ENCODE data around the gene RLBP1.
"Not testable (repeated sequence)": the region's sequence is repeated elsewhere in the genome, so short reads cannot be mapped to it uniquely, and the experiment has no call there.

RLBP1 gene

DNA sequence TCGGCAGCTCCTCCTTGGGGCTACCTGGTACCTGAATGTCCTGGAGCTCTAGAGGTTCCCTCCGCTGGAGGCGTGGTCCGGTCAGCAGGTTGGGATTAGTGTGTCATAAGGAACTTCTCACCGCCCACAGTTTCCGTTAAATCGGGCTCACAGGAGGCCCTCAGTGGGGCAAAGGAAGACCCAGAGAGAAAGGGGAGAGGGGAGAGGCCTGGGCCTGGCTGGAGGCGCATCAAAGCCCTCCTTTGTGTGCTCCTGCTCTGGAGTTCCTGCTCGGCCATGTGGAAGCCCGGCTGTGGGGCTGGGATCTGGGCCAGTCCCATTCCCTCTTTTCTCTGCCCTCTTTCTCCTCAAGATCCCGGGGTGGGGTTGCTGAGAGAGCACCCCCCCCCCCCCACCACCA is at the start of gene RLBP1:
RLBP1 (minus strand) TSS at position 37 of the 400 bp plus-strand sequence. CDS start 2,604 bp downstream, outside the sequence.
- no peak for DNase-seq

DNA sequence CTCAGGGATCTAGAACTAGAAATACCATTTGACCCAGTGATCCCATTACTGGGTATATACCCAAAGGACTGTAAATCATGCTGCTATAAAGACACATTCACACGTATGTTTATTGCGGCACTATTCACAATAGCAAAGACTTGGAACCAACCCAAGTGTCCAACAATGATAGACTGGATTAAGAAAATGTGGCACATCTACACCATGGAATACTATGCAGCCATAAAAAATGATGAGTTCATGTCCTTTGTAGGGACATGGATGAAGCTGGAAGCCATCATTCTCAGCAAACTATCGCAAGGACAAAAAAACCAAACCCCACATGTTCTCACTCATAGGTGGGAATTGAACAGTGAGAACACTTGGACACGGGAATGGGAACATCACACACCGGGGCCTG is 28.8 kb upstream of the RLBP1 start:
- DNase-seq, result not testable (repeated sequence)

DNA sequence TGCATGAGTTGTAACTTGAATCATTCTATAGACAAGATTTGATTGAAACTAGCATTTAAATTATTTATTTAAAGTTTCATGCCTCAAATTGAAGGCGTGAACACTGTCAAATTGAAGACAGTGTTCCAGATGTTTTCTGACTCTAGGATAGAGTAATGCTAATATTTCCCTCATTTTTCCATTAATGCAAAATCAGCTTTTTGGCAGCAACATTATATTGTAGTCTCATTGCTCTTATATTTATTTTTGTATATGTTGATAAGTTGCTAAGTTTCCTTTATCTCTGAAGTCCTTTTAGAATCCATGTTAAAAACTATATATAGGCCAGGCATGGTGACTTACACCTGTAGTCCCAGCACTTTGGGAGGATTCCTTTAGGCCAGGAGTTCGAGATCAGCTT is 27.2 kb upstream of the RLBP1 start:
- no peak for DNase-seq

DNA sequence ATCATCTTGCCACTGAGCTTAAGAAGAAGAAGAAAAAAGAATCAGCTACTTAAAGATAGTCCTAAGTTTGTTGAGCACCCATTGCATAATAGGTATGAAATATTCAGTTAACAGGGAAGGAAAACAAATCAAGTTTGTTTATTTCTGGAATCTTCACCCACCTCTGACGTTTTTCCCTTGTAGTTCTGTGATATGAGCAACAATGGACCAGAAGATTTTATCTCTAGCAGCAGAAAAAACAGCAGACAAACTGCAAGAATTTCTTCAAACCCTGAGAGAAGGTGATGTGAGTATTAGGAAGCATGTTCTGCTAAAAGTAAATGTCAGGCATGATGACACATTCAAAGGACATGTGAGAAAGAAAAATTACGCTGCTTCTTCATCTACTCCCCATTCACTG is 26.1 kb upstream of the RLBP1 start:
- no peak for DNase-seq

DNA sequence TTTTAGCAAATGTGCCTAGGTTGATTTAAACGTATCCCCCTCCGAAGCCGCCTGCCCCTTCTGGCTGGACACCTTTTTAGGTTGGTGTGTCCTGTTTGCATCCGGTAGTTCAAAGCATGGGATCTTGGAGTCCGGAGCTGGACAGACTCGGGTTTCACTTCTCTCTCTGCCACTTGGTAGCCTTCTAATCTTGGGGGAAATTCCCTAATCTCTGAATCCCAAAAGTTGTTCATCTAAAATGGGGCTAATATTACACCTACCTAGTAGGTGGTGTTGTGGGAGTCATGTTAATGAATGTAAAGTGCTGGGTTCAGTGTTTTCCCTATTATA is 23.2 kb upstream of the RLBP1 start:
- DNase-seq, result no peak

DNA sequence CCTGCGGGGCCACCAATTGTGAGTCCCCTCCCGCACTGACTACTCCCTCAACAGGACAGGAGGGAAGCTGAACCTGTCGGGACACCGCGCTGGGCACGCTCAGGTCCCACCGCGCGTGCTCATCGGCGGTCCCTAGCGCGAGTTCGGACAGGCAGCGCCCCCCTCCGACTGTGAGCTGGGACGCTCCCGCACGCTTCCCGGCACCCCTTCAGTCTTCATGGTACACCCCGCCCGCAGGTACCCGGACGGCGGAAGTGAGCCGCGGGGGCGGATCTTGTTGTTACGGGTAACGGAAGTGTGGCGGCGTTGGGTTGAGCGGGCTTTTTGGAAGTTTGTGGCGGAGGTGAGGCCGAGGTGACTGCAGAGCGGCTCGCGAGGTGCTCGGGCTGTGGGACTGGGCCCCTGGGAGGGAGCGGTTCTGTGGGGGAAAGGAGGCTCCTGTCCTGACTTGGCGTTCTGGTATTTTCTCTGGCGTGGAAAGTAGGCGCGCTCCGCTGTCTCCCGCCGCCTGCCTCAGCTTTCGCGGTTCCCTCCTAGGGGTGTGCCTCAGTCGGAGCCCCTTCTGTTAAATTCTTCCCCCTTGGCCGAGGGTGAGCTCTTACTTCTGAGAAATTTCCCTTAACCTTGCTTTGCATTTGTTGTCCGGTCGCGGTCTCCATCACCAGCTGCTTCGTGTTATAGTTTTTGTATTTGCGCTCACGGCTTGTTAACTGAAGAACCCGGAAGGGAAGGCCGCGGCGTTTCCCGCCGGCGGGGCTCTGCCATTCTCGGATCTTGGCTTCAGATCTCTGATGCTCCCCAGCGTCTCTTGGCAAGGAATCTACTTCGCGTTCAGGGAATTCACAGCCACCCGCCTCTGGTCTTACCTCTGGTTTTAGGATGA is 22.6 kb upstream of the RLBP1 start, which contains the start of gene FANCI:
FANCI (plus strand) TSS at position 289 of the 883 bp plus-strand sequence. CDS start 3,669 bp downstream, outside the sequence.
- DNase-seq, result peak; percentile 98

DNA sequence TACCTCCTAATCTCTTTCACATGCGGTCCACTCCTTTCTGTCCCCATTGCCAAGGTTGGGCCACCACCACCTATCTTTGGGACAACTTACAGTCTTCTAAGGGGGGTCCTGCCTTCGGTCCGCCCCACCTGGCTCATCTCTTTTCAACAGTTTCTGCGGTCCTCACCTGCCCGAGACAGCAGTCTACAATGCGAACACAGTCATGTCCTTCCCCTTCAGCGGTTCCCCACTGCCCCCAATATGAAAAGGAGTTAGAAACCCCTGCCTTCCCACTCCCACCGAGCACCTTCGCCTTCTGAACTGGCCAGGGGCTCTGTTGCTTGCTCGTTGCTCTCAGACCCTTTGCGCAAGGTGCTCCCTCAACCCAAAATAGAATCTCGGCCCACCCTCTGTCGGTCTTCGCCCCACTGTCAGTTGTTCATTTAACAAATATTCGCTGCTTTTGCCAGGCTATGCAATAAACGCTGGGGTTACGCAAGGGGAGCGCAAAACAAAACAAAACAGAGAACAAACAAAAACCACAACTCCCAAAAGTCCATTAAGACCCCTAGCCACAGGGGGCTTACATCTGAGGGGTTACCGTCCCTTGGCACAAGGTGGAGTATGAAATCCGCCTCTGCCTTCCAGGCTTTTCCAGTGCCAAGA is 21.8 kb upstream of the RLBP1 start:
- no peak for DNase-seq

DNA sequence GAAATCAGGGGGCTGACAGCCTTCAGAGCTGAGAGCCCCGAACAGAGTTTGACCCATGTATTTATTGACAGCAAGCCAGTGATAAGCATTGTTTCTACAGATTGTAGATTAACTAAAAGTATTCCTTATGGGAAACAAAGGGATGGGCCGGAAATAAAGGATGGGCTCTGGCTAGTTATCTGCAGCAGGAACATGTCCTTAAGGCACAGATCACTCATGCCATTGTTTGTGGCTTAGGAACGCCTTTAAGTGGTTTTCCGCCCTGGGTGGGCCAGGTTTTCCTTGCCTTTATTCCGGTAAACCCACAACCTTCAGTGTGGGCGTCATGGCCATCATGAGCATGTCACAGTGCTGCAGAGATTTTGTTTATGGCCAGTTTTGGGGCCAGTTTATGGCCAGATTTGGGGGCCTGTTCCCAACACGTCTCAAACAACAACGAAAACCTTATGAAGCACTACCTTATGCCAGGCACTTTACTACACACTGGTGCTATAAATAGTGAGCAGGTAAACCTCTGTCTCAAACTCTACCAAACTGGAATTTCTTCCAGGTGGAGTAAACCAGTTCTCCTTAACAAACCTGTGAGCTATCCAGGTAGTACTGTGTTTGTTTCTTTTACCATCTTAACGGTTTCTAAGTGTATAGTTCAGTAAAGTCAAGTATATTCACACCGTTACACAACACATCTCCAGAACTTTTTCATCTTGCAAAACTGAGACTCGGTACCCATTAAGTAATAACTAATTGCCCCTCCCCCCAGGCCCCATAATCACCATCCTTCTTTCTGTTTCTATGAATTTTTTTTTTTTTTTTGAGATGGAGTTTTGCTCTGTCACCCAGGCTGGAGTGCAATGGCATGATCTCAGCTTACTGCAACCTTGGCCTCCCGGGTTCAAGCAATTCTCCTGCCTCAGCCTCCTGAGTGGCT is 18.8 kb upstream of the RLBP1 start:
- DNase-seq, result not testable (repeated sequence)

DNA sequence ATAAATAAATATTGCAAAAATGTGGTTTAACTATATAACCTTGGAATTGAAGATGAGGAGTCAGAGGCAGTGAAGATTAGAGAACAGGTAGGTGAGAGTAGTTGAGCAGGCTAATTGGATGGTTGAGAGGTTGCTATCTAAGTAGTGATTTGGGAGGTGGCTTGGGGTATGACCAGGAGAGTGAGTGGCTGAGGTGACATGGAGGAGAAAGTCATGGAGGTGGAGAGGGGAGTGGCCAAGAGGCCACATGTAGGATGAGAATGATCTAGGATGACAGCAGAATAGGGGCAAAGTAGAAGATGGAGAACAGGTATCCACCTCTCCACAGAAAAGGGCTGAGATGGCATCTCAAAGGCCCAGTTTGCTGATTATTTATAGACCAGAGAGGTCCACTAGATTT is 10.5 kb upstream of the RLBP1 start:
- no peak for DNase-seq

DNA sequence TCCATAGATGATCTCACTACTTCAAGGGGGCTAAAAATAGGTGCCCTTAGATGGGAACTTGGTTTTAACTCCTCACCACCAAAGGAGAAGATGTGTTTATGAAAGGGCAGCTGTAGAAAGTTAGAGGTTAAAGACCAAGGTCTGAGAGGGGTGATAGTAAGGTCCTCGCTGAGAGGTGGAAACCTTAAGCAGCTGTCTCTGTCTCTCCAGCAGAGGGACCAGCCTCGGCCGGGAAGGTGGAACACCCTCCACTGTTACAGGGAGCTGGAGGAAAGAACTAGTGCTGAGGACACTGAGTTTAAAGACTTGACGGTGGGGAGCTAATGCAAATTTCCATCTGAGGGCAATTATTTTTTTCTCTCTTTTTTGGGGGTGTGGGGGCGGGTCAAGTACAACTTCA is 8.9 kb upstream of the RLBP1 start:
- DNase-seq, result no peak

DNA sequence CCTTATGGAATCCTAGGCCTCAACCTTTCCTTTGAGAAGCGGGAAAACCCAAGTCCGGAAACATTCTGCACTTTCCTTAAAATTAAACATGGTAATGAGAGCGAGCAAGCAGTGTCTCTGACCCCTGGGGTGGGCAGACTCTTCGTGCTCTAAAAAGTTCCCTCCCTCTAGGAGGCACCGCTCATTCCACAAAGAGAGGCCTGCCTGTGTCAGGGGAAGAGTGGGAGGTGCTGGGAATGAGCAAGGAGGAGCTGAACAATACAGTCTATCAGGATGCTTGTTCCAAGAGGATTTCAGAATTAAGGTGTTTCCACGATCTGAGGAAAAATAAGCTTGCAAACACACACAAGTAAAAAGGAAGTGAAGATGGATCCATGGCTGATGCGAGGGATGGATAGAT is 6.0 kb upstream of the RLBP1 start:
- DNase-seq, result no peak

DNA sequence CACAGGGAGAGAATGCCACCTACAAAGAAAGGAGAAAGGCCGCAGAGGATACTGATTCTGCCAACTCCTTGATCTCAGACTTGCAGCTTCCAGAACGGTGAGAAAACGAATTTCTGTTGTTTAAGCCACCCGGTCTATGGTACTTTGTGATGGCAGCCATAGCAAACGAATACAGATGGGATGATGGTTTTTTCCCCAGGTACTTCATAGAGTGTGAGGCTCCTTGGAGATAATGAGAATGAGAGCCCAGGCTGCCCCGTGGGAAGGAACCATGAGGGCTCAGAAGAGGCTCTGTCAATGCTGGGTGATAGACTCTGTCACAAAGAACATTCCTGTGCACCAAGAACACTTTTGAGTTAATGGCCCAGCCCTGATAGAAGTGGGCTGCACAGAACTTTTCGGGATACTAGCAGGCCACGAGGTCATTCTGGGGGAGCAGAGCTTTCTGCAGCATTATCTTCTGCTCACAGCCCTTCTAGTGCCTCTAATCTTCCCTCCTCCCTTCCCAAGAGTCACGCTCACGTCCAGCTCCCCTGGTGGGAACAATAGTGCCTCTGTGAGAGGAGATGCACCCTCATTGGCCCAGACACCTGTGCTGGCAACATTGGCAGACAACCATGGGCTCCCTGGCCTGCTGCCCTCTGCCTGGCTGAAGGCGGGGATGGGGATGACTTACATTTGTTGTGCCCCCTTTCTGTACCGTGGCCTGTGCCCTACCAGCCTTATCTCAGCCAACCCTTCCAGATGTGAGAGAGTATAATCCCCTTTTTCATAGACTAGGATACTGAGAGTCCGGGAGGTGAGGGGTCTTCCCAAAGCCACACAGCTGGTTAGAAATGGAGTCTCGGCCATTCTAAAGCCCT is 5.2 kb upstream of the RLBP1 start:
- DNase-seq, result no peak

DNA sequence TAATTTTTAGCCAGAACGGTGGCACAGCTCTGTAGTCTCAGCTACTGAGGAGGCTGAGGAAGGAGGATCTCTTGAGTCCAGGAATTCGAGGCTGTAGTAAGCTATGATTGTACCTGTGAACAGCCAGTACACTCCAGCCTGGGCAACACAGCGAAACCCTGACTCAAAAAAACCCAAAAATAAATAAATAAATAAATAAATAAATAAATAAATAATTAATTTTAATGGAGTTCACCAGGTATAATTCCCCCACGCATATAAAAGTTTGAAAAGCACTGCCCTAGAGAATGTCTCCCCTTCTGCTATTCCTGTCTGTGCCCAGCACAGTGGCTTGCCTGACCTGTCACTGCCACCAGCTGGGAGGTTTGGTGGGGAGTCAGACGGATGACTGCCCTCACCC is 4.2 kb upstream of the RLBP1 start:
- no peak for DNase-seq

DNA sequence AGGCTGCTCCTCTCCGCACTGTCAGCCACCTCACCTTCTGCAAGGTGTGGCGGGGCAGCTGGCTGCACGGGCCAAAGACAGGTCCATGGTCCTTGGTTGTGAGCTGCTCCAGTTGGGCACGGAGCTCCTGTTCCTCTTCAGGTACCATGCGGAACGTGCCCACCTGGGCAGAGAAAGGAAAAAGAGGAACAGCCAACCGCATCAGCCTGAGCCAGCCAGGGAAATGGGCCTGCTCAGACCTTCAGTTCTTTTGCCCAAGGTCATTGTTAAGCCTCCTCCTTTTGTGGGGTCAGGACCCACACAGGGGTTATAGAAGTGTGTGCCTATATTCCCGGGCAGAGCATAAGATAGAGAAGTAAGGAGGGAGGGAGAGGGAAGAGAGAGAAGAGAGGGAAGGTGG is 2.8 kb downstream of the RLBP1 start:
- no peak for DNase-seq

DNA sequence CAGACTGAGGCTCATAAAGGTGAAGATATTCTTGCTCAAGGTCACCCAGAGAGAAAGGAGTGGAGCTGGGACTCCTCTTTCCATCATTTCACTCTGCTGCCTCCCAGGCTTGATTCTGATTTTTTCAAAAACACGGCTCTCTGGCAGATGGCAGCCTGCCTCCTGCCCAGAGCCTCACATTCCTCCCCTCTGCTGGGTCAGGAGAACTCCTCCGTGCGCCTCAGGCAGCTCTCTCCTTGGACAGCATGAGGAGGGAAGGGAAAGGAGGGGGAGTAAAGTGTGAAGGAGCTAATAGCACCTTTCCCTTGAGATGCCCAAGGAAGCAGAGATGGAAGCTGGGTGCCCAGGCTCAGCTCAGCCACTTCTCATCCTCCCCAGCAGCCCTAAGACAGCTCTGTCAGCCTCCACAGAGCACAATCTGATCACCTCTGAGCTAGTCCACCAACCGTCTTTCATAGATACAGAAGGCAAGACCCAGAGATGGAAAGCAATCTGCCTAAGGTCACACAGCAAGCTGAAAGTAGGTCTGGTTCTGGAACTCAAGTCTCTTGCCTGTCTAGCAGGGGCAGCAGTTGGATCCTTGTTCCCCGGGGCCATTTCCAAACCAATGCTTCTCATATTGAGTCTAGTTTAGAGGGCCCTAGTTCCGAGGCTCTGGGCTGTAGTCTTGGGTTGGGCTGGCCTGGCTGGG is 3.5 kb downstream of the RLBP1 start:
- no peak for DNase-seq

DNA sequence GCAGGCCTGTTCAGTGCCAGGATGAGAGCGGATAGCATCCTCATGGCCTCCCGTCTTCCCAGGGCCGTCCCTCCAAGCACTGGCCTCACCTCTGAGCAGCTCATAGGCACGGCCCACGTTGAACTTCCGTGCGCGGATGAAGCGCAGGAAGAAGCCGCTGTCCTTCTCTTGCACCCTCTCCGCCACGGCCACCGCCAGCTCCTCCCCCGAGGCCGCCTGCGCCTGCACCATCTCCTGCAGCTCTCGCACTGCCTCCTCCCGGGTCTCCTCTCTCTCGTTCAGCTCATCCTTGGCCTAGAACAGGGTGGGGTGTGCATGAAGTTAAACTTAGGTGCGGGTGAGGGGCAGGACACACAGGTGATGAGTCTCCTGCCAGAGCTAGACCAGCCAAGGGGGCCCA is 4.3 kb downstream of the RLBP1 start:
- no peak for DNase-seq

DNA sequence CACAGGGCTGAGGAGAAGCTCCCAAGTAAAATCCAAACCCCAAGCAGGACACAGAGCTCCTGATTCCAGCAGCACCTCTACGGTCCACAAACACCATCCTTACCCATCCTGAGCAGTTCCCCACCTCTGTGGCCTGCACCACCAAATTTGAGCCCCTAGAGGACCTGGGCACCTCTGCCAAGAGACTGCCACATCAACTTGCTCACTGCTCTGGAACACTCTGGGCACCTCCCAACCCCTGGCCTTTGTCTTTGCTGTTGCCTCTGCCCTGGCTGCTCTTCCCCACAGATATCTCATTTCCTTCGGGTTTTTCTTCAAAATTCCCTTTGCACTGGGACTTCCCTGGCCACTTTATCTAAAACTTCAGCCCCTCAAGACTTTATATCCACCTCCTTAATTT is 5.8 kb downstream of the RLBP1 start:
- no peak for DNase-seq

DNA sequence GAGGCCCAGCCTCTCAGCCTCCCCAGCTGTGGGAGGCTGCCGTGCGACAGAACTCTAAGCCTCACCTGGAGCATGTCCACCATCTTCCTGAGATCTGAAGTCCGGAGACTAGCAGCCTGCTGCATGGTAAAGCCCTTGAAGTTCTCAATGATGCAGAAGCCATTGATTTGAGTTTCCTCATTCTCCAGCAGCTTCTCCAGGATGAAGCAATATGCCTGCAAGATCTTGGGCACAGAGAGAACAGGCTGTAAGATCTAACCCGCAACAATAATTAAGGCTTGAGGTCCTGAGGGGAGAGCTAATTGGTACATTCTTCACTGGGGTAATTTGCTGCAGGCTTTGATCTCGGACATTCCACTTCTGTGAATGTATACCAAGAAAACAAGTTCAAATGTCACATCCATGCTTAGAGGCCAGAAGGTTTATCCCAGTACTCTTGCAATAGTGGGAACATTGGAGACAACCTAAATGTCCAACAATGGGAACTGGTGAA is 9.7 kb downstream of the RLBP1 start:
- DNase-seq, result no peak

DNA sequence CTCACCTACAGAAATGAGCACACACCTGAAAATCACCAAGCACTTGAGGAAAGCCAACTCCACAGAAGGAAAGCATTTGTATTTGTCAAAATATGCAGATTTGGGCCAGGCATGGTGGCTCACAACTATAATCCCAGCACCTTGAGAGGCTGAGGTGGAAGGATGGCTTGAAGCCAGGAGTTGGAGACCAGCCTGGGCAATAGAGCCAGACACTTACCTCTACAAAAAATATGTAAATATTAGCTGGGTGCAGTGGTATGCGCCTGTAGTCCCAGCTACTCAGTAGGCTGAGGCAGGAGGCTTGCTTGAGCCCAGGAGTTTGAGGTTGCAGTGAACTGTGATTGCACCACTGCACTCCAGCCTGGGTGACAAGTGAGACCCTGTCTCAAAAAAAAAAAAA is 12.3 kb downstream of the RLBP1 start:
- no peak for DNase-seq

DNA sequence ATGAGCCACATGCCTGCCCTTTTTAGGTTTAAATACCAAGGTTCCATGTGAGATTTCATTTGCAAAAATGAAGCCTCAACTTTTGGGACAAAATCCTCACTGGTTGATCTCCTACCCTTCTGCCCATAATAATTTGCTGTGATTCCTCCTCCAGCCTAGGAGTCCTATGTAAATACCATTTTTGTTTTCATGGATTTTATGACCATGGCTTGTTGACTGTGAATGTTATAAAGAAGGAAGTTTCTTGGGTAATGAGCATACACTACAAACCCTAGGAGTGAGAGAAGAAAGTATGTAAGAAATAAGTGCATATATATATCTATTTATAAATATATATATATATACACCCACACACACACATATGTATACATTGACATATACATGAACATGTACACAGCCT is 13.1 kb downstream of the RLBP1 start:
- DNase-seq, result no peak

DNA sequence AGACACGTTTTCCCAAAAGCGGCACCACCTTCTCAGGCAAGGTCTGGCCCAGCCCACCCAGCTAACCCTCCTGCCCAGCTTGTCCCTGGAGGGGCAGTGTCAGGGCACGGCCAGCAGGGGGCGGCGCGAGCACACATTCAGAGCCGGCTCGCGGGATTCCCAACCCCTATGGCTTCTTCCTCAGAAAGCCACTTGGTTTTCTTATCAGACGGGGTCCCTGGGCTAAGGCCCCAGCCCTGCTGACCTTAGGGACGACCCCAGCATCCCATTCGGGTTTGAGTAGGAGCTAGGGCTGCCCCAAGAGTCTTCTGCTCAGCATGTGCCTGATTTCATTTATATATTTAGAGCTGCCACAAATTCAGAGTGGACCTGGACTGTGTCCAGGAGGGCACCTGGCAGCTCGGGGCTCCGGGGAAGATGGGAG is 14.5 kb downstream of the RLBP1 start:
- peak; percentile 81 for DNase-seq
